ENCODE measurements around the gene PRCD.

DNA sequence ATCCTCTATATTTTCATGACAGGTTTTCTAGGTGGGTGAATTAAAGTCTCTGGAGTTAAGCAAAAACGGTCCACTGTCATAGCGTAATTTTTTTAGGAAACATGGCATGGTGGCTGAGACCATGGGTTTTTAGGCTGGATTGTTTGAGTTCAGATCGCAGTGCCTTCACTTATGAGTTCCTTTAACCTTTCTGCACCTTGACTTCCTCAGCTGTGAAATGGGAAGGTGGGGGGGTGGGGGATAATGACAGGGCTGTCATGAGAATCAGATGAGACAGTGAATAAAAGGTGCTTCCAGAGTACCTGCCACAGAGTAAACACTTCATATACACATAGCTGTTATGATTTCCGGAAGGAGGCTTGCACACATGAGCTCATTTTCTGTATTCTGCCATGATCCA is 11.8 kb downstream of the PRCD start:
- TF ChIP-seq, protein P1, sequence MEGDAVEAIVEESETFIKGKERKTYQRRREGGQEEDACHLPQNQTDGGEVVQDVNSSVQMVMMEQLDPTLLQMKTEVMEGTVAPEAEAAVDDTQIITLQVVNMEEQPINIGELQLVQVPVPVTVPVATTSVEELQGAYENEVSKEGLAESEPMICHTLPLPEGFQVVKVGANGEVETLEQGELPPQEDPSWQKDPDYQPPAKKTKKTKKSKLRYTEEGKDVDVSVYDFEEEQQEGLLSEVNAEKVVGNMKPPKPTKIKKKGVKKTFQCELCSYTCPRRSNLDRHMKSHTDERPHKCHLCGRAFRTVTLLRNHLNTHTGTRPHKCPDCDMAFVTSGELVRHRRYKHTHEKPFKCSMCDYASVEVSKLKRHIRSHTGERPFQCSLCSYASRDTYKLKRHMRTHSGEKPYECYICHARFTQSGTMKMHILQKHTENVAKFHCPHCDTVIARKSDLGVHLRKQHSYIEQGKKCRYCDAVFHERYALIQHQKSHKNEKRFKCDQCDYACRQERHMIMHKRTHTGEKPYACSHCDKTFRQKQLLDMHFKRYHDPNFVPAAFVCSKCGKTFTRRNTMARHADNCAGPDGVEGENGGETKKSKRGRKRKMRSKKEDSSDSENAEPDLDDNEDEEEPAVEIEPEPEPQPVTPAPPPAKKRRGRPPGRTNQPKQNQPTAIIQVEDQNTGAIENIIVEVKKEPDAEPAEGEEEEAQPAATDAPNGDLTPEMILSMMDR (IDR thresholded peaks at IDR 0.05) = no peak
- TF ChIP-seq POLR2A (IDR thresholded peaks at IDR 0.05) = no peak
